ENCODE data around the gene BRCA2.

The BRCA2 gene

DNA sequence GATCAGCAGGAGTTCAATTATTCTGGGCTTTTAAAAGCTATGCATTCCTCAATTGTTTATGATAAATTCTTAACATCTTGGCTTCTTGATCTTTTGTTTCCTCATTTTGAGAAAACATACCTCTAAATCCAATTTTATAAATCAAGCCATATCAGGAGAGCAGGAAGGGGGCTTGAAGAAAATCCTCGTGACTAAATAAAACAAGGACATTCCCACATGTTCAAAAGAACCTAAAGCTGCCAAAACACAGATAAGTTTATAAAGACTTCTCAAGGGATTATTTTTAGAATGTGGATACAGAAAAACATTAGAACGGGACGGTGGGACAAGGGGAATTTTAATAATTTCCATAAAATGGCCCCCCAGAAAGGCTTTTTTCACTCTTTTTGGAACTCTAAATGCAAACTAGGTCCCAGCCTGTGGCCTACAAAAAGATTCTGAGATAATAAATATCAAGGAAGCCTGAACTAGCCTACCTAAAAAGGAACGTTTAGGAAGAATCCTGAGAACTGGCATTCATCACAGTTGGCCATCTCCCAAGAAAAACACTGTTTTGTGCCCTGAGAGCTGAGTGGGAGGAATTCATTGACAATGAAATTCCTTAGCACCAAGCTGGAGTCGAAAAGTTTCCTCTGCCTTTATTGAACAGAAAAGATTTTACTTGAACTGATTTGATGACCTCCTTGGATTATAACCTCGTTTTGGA lies 30.2 kb upstream of the BRCA2 start:
- H3K36me3 ChIP-seq (ENCODE audit: control insufficient read depth, insufficient read depth, low read length): peaks cover 3% of the 10 kb centered on the region
- no peaks in the 10 kb centered on the region for H3K4me1 ChIP-seq (ENCODE audit: control insufficient read depth, insufficient read depth, low read length, poor library complexity, severe bottlenecking)
- H3K27me3 ChIP-seq (replicated peaks; ENCODE audit: control insufficient read depth, insufficient read depth, low read length, poor library complexity, severe bottlenecking): no peaks in the 10 kb centered on the region
- no peak for DNase-seq
- H3K9me3 ChIP-seq (ENCODE audit: control insufficient read depth, low read length): no peaks in the 10 kb centered on the region
- no peak overlapping the region for H3K4me3 ChIP-seq (ENCODE audit: insufficient read depth, low read depth, low read length, poor library complexity, severe bottlenecking)
- no peak overlapping the region for H3K27ac ChIP-seq (ENCODE audit: insufficient read depth, low read length, poor library complexity, severe bottlenecking)

DNA sequence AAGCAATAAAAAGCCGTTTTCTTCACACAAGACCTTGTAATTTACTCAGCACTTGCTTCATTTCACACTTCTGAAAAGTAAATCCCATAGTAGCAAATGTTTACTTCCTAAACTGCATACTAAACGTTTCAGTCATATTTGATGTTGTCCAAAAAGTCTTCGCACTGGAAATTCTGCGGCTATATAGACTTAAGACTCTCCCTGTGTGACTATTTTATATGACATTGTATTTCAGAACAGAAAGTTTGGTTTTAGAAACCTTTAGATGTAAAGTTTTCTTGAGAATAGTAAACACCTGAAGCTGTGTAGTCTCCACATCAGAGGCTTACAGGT lies 29.7 kb upstream of the BRCA2 start:
- Histone ChIP-seq H3K9me3 (ENCODE audit: control insufficient read depth, low read length) (no peaks in the 10 kb centered on the region), H3K27me3 (replicated peaks; ENCODE audit: control insufficient read depth, insufficient read depth, low read length, poor library complexity, severe bottlenecking) (no peaks in the 10 kb centered on the region), H3K4me3 (ENCODE audit: insufficient read depth, low read depth, low read length, poor library complexity, severe bottlenecking) (no peak overlapping the region), H3K36me3 (ENCODE audit: control insufficient read depth, insufficient read depth, low read length) (peaks cover 6% of the 10 kb centered on the region), H3K27ac (ENCODE audit: insufficient read depth, low read length, poor library complexity, severe bottlenecking) (no peak overlapping the region), H3K4me1 (ENCODE audit: control insufficient read depth, insufficient read depth, low read length, poor library complexity, severe bottlenecking) (no peaks in the 10 kb centered on the region)
- no peak for DNase-seq

DNA sequence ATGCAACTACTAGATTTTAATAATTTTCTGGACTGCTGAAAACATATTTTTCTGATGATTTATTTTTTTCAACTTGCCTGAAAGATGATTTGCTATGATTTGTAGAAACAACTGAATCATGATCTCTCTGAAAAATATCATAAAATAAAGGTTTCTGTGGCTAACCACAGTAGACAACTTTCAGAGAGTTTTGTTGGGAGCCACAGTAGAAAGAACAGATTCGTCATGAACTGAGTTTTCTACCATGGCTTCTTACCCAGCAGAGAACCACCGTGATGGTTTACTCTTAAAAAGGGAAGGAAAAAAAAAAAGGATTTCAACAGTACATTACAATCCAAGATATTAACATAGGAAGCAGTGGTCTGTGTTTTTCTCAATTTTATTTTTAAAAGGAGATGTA lies 18.1 kb upstream of the BRCA2 start:
- Histone ChIP-seq H3K36me3 (ENCODE audit: control insufficient read depth, insufficient read depth, low read length) (no peaks in the 10 kb centered on the region), H3K27me3 (replicated peaks; ENCODE audit: control insufficient read depth, insufficient read depth, low read length, poor library complexity, severe bottlenecking) (no peaks in the 10 kb centered on the region), H3K27ac (ENCODE audit: insufficient read depth, low read length, poor library complexity, severe bottlenecking) (no peak overlapping the region), H3K4me1 (ENCODE audit: control insufficient read depth, insufficient read depth, low read length, poor library complexity, severe bottlenecking) (no peaks in the 10 kb centered on the region), H3K4me3 (ENCODE audit: insufficient read depth, low read depth, low read length, poor library complexity, severe bottlenecking) (no peak overlapping the region), H3K9me3 (ENCODE audit: control insufficient read depth, low read length) (no peaks in the 10 kb centered on the region)
- no peak for DNase-seq

DNA sequence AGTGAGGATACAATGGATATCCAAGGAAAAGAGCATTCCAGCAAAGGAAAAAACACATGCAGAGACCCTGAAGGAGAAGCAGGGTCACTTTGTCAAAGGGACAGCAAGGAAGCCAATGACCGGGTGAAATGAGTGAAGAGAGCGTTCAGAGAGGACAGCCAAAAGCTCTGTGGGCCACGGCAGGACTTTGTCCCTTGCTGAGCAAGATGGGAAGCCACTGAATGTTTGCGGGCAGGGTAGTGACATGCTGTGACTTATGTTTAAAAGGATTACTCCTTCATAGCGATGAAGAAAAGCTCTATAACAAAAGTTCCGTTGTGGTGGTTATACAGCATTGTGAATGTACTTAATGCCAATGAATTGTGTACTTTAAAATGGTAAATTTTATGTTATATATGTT lies 16.6 kb upstream of the BRCA2 start:
- DNase-seq: no peak
- Histone ChIP-seq H3K4me1 (ENCODE audit: control insufficient read depth, insufficient read depth, low read length, poor library complexity, severe bottlenecking) (no peaks in the 10 kb centered on the region), H3K9me3 (ENCODE audit: control insufficient read depth, low read length) (no peaks in the 10 kb centered on the region), H3K36me3 (ENCODE audit: control insufficient read depth, insufficient read depth, low read length) (no peaks in the 10 kb centered on the region), H3K4me3 (ENCODE audit: insufficient read depth, low read depth, low read length, poor library complexity, severe bottlenecking) (no peak overlapping the region), H3K27ac (ENCODE audit: insufficient read depth, low read length, poor library complexity, severe bottlenecking) (no peak overlapping the region), H3K27me3 (replicated peaks; ENCODE audit: control insufficient read depth, insufficient read depth, low read length, poor library complexity, severe bottlenecking) (no peaks in the 10 kb centered on the region)

DNA sequence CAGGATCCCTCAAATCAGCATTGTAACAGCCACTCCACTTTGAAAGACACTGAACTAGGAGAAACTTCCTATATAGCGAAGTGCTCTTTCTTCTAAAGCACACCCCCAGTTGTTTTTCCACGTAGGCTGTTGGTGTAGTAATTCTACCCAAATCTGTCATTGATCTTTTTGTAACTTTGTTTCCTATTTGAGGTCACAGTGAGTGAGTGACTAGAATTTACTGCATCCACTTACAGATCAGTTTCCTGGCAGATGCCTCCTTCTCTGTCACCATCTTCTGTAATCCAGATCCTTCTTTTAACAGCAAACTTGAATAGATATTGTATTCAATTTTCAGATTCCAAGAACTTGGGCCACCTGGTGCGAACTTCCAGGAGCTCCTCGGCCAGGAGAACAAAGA lies 15.4 kb upstream of the BRCA2 start:
- H3K27me3 ChIP-seq (replicated peaks; ENCODE audit: control insufficient read depth, insufficient read depth, low read length, poor library complexity, severe bottlenecking): no peaks in the 10 kb centered on the region
- H3K27ac ChIP-seq (ENCODE audit: insufficient read depth, low read length, poor library complexity, severe bottlenecking): no peak overlapping the region
- no peak overlapping the region for H3K4me3 ChIP-seq (ENCODE audit: insufficient read depth, low read depth, low read length, poor library complexity, severe bottlenecking)
- H3K4me1 ChIP-seq (ENCODE audit: control insufficient read depth, insufficient read depth, low read length, poor library complexity, severe bottlenecking): no peaks in the 10 kb centered on the region
- no peak for DNase-seq
- H3K36me3 ChIP-seq (ENCODE audit: control insufficient read depth, insufficient read depth, low read length): no peaks in the 10 kb centered on the region
- H3K9me3 ChIP-seq (ENCODE audit: control insufficient read depth, low read length): no peaks in the 10 kb centered on the region

GRCh38 chr13:32300406-32300805 lies 14.9 kb upstream of the BRCA2 start:
- no peaks in the 10 kb centered on the region for H3K4me1 ChIP-seq (ENCODE audit: control insufficient read depth, insufficient read depth, low read length, poor library complexity, severe bottlenecking)
- H3K36me3 ChIP-seq (ENCODE audit: control insufficient read depth, insufficient read depth, low read length): no peaks in the 10 kb centered on the region
- no peaks in the 10 kb centered on the region for H3K9me3 ChIP-seq (ENCODE audit: control insufficient read depth, low read length)
- H3K27ac ChIP-seq (ENCODE audit: insufficient read depth, low read length, poor library complexity, severe bottlenecking): no peak overlapping the region
- H3K27me3 ChIP-seq (replicated peaks; ENCODE audit: control insufficient read depth, insufficient read depth, low read length, poor library complexity, severe bottlenecking): no peaks in the 10 kb centered on the region
- DNase-seq: no peak
- no peak overlapping the region for H3K4me3 ChIP-seq (ENCODE audit: insufficient read depth, low read depth, low read length, poor library complexity, severe bottlenecking)

- DNase-seq: no peak
- Histone ChIP-seq H3K27me3 (replicated peaks; ENCODE audit: control insufficient read depth, insufficient read depth, low read length, poor library complexity, severe bottlenecking) (no peaks in the 10 kb centered on the region), H3K9me3 (ENCODE audit: control insufficient read depth, low read length) (no peaks in the 10 kb centered on the region), H3K4me3 (ENCODE audit: insufficient read depth, low read depth, low read length, poor library complexity, severe bottlenecking) (no peak overlapping the region), H3K36me3 (ENCODE audit: control insufficient read depth, insufficient read depth, low read length) (no peaks in the 10 kb centered on the region), H3K27ac (ENCODE audit: insufficient read depth, low read length, poor library complexity, severe bottlenecking) (no peak overlapping the region), H3K4me1 (ENCODE audit: control insufficient read depth, insufficient read depth, low read length, poor library complexity, severe bottlenecking) (no peaks in the 10 kb centered on the region)
Observed at GRCh38 chr13:32300920-32301319, 14.4 kb upstream of the BRCA2 start.

DNA sequence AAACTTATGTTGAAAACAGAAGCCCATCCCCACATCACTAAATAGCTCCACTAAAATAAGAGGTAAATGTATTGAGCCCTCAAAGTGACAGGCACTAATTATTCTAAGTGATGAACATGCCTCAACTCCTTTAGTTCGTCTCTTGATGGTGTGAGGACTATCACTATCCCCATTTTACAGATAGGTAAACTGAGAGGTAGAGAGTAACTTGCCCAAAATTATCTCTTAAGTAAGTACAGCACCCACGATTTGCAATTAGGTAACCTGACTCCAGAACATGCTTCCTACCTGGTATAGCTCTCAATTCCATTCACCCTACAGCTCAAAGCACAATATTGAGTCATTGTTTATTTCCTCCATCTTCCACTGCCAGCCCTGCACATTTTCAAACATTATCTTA lies 12.8 kb upstream of the BRCA2 start:
- H3K9me3 ChIP-seq (ENCODE audit: control insufficient read depth, low read length): no peaks in the 10 kb centered on the region
- no peak for DNase-seq
- H3K36me3 ChIP-seq (ENCODE audit: control insufficient read depth, insufficient read depth, low read length): no peaks in the 10 kb centered on the region
- no peak overlapping the region for H3K4me3 ChIP-seq (ENCODE audit: insufficient read depth, low read depth, low read length, poor library complexity, severe bottlenecking)
- no peak overlapping the region for H3K27ac ChIP-seq (ENCODE audit: insufficient read depth, low read length, poor library complexity, severe bottlenecking)
- no peaks in the 10 kb centered on the region for H3K4me1 ChIP-seq (ENCODE audit: control insufficient read depth, insufficient read depth, low read length, poor library complexity, severe bottlenecking)
- H3K27me3 ChIP-seq (replicated peaks; ENCODE audit: control insufficient read depth, insufficient read depth, low read length, poor library complexity, severe bottlenecking): no peaks in the 10 kb centered on the region

DNA sequence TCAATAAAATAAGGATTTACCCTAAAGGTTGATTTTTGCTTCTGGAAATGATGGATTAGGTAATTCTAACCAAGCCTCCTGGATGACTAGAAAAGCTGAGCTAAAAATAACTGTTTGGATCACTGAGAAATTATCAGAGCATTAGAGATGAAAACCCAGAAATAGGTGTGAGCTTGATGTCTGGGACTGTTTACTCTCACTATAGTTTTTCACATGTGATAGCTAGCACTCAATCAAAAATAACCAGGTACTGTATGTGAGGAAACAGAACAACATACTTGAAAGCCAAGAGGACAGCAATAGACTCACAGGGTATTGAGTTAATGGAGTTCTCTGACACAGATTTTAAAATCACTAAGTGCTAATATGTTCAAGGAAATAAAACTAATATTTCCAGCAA lies 9.7 kb upstream of the BRCA2 start:
- no peaks in the 10 kb centered on the region for H3K27me3 ChIP-seq (replicated peaks; ENCODE audit: control insufficient read depth, insufficient read depth, low read length, poor library complexity, severe bottlenecking)
- no peaks in the 10 kb centered on the region for H3K36me3 ChIP-seq (ENCODE audit: control insufficient read depth, insufficient read depth, low read length)
- no peak overlapping the region for H3K27ac ChIP-seq (ENCODE audit: insufficient read depth, low read length, poor library complexity, severe bottlenecking)
- H3K4me1 ChIP-seq (ENCODE audit: control insufficient read depth, insufficient read depth, low read length, poor library complexity, severe bottlenecking): no peaks in the 10 kb centered on the region
- no peaks in the 10 kb centered on the region for H3K9me3 ChIP-seq (ENCODE audit: control insufficient read depth, low read length)
- no peak for DNase-seq
- no peak overlapping the region for H3K4me3 ChIP-seq (ENCODE audit: insufficient read depth, low read depth, low read length, poor library complexity, severe bottlenecking)

DNA sequence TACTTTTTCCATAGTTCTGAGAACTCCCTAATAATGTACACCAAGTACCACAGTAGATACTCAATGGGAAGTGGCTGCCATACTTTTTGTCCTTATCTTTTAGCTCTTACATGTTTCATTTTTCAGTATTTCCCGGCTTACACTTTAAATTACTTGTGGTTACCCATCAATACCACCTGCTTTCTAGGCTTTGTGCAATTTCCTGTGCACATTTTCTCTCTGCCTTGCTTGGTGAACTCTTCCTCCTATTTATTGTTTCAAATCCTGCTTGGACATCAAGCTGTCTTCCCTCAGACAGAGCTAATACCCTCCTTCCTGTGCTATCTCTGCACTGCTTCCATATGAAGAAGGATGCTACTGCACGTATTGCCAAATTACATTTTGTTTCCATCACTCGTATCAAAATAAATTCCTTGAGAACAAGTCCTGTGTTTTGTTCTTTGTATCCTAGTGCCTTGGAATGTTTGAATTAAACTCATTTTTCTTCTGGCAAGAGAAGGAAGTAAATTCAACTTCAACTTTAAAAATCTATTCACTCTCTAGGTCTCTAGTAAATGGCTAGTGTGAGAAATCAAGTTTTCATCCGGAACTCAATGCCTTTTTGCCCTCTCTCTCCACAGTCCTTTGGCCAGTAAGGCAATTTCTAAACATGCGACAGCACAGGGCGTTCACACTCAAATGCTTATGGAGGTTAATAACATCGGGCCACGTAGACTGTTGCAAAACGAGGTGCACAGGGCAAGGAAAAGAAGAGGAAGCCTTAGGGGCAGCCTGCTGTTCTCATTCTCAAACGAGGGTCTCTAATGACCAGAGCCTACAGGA lies 5.8 kb upstream of the BRCA2 start:
- no peak for DNase-seq
- H3K27ac ChIP-seq (ENCODE audit: insufficient read depth, low read length, poor library complexity, severe bottlenecking): no peak overlapping the region
- H3K4me3 ChIP-seq (ENCODE audit: insufficient read depth, low read depth, low read length, poor library complexity, severe bottlenecking): no peak overlapping the region

More for the DNA sequence above, 5.8 kb upstream of the BRCA2 start:
- H3K9me3 ChIP-seq (ENCODE audit: control insufficient read depth, low read length): no peaks in the 10 kb centered on the region
- H3K36me3 ChIP-seq (ENCODE audit: control insufficient read depth, insufficient read depth, low read length): no peaks in the 10 kb centered on the region
- no peaks in the 10 kb centered on the region for H3K27me3 ChIP-seq (replicated peaks; ENCODE audit: control insufficient read depth, insufficient read depth, low read length, poor library complexity, severe bottlenecking)
- no peaks in the 10 kb centered on the region for H3K4me1 ChIP-seq (ENCODE audit: control insufficient read depth, insufficient read depth, low read length, poor library complexity, severe bottlenecking)

Data from effector memory CD4-positive, alpha-beta T cell (primary cell).